ENCODE data around the gene NCOR1. TPM values are rescaled to one million over a fixed set of nuclear protein-coding genes. Genes with fewer than 3 reads are reported as not detected.
"Not testable (repeated sequence)": the region's sequence is repeated elsewhere in the genome, so short reads cannot be mapped to it uniquely, and the experiment has no call there.

NCOR1 gene
- polyA plus RNA-seq, 1 of the 3 experiments (the other 2 are of a cell fraction) = 42.1 TPM

DNA sequence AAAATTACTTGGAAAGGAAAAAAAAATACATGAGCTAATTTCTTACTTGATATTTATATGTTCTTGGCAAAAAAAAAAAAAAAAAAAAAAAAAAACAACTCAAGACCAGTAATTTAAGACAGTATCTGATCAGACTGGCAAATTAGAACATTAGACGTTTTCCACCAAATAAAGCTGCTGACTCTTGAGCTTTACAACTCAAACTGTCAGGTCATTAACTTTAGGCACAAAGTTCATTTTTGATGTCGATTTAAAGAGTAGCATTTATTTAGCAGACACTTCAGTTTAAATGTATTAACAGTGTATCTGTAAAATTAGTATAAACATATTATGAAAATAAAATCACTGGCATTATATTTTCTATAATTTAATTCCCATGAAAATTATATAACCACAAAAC, 66.7 kb downstream of the NCOR1 start:
- ChIA-PET CTCF (no interaction called here), POLR2A (no interaction called here)
- TF ChIP-seq, protein P1, sequence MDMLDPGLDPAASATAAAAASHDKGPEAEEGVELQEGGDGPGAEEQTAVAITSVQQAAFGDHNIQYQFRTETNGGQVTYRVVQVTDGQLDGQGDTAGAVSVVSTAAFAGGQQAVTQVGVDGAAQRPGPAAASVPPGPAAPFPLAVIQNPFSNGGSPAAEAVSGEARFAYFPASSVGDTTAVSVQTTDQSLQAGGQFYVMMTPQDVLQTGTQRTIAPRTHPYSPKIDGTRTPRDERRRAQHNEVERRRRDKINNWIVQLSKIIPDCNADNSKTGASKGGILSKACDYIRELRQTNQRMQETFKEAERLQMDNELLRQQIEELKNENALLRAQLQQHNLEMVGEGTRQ (IDR thresholded peaks at IDR 0.05; ENCODE audit: borderline replicate concordance, low read depth, low read length) = no peak
- TF ChIP-seq, protein P2, sequence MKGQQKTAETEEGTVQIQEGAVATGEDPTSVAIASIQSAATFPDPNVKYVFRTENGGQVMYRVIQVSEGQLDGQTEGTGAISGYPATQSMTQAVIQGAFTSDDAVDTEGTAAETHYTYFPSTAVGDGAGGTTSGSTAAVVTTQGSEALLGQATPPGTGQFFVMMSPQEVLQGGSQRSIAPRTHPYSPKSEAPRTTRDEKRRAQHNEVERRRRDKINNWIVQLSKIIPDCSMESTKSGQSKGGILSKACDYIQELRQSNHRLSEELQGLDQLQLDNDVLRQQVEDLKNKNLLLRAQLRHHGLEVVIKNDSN (IDR thresholded peaks at IDR 0.05; ENCODE audit: borderline replicate concordance, low read depth) = no peak
- TF ChIP-seq MAX (IDR thresholded peaks at IDR 0.05; ENCODE audit: low read depth) (no peak), SIN3A (IDR thresholded peaks at IDR 0.05; ENCODE audit: borderline replicate concordance, low read depth, low read length) (no peak), RCOR1 (IDR thresholded peaks at IDR 0.05; ENCODE audit: low read length) (no peak), NRF1 (IDR thresholded peaks at IDR 0.05; ENCODE audit: low read depth, low read length) (no peak), RFX5 (IDR thresholded peaks at IDR 0.05; ENCODE audit: low read length) (no peak), PBX3 (IDR thresholded peaks at IDR 0.05) (no peak), TEAD4 (IDR thresholded peaks at IDR 0.05; ENCODE audit: borderline replicate concordance, insufficient read depth) (no peak), GATA2 (CRISPR knock-in tag; IDR thresholded peaks at IDR 0.05) (no peak), REST (IDR thresholded peaks at IDR 0.05; ENCODE audit: low read depth, low read length) (no peak), POLR2AphosphoS5 (IDR thresholded peaks at IDR 0.05; ENCODE audit: low read depth, low read length) (no peak), SMC3 (IDR thresholded peaks at IDR 0.05; ENCODE audit: low read depth, low read length) (no peak), TCF12 (IDR thresholded peaks at IDR 0.05) (no peak)
- Histone ChIP-seq H3K9ac (no peak overlapping the region), H4K20me1 (ENCODE audit: insufficient read depth) (peaks cover 6% of the 10 kb centered on the region; the same call in 1 of the 2 replicates), H3K4me1 (ENCODE audit: control insufficient read depth in 1 of 2, insufficient read depth in 2 of 2, low read depth in 1 of 2, low read length in 1 of 2) (peaks cover 0 to 6% of the 10 kb centered on the region in 2 experiments; a peak in 2 of 4 replicates), H3K9me3 (no peaks in the 10 kb centered on the region), H3K4me3 (ENCODE audit: low read depth in 2 of 2, low read length in 1 of 2) (no peak overlapping the region), H3K79me2 (ENCODE audit: insufficient read depth) (peaks cover 6% of the 10 kb centered on the region), H3K4me2 (no peak overlapping the region), H3K9me2 (no peaks in the 10 kb centered on the region), H3F3A (replicated peaks; ENCODE audit: insufficient read depth) (peaks cover 17% of the 10 kb centered on the region), H3K36me3 (replicated peaks in 1 of 2; ENCODE audit: control insufficient read depth in 1 of 2, insufficient read depth in 2 of 2, low read length in 1 of 2) (peaks cover 40 to 64% of the 10 kb centered on the region in 2 experiments), H3K27ac (ENCODE audit: low read depth in 2 of 2, low read length in 1 of 2) (no peak overlapping the region), H3K27me3 (ENCODE audit: insufficient read depth) (no peaks in the 10 kb centered on the region), H2AFZ (ENCODE audit: low read depth) (no peak overlapping the region)
- 87% methylated on average over 2 of the region's 2 CpGs for WGBS (ENCODE audit: low lambda C conversion rate)
- DNase-seq = no peak

- H3F3A ChIP-seq (replicated peaks; ENCODE audit: insufficient read depth); H3K9me2 ChIP-seq; H3K4me2 ChIP-seq; H3K27me3 ChIP-seq (ENCODE audit: insufficient read depth); H3K4me1 ChIP-seq (ENCODE audit: control insufficient read depth in 1 of 2, insufficient read depth in 2 of 2, low read depth in 1 of 2, low read length in 1 of 2); H3K9ac ChIP-seq; H4K20me1 ChIP-seq (ENCODE audit: insufficient read depth); H3K27ac ChIP-seq (ENCODE audit: low read depth in 2 of 2, low read length in 1 of 2); H2AFZ ChIP-seq (ENCODE audit: low read depth); DNase-seq; POLR2A ChIA-PET; H3K4me3 ChIP-seq (ENCODE audit: low read depth in 2 of 2, low read length in 1 of 2); H3K9me3 ChIP-seq; H3K79me2 ChIP-seq (ENCODE audit: insufficient read depth): not testable (repeated sequence)
- 90% methylated on average over 17 of the region's 40 CpGs for WGBS (ENCODE audit: low lambda C conversion rate)
- H3K36me3 ChIP-seq (replicated peaks in 1 of 2; ENCODE audit: control insufficient read depth in 1 of 2, insufficient read depth in 2 of 2, low read length in 1 of 2) = peaks cover 43 to 72% of the 10 kb centered on the region in 2 experiments
- CTCF ChIA-PET = interaction anchor here (0.6 kb wide), 1 partner anchor 841 kb away, joined by 3 read pairs; no protein-coding TSS in a partner anchor
Observed at GRCh38 chr17:16145319-16145890, 69.9 kb downstream of the NCOR1 start.
